Lower leg skin (tissue), 3 donors: ENCODE measurements around the gene CTDSPL.

Source experiments
- POLR2A ChIP-seq, 2 donors: fragments of 450-650 bp; IDR thresholded peaks; one replicate each; pipeline ENCODE4 v1.6.1; 2016 to 2017; ENCODE audit warnings: antibody characterized with exemption in 2 of 2, mild to moderate bottlenecking in 1 of 2, moderate library complexity in 1 of 2
- TF ChIP-seq, protein P1 (sequence below), 3 donors: fragments of 450-650 bp; IDR thresholded peaks; one replicate each; pipeline ENCODE4 v1.5.1; 2016; ENCODE audit warnings: antibody characterized with exemption in 3 of 3, mild to moderate bottlenecking in 3 of 3, moderate library complexity in 2 of 3

DNA sequence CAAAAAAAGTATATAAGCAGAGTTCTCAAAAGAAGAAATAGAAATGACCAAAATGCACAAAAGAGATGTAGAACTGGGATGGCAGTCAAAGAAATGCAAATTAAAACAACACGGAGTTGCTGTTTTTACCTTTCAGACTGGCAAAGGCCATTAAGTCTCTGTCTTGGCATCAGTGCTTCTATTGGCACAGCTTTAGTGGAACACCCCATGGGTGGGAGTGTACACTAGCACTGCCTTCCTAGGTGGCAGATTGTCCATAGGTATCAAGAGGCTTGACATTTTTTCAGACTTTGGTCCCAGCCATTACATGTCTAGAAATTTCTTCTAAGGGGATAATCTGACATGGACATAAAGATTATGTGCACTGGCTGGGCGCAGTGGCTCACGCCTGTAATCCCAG, 70.8 kb downstream of the CTDSPL start:
- TF ChIP-seq, protein P1, sequence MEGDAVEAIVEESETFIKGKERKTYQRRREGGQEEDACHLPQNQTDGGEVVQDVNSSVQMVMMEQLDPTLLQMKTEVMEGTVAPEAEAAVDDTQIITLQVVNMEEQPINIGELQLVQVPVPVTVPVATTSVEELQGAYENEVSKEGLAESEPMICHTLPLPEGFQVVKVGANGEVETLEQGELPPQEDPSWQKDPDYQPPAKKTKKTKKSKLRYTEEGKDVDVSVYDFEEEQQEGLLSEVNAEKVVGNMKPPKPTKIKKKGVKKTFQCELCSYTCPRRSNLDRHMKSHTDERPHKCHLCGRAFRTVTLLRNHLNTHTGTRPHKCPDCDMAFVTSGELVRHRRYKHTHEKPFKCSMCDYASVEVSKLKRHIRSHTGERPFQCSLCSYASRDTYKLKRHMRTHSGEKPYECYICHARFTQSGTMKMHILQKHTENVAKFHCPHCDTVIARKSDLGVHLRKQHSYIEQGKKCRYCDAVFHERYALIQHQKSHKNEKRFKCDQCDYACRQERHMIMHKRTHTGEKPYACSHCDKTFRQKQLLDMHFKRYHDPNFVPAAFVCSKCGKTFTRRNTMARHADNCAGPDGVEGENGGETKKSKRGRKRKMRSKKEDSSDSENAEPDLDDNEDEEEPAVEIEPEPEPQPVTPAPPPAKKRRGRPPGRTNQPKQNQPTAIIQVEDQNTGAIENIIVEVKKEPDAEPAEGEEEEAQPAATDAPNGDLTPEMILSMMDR (IDR thresholded peaks at IDR 0.05), result no peak
- TF ChIP-seq POLR2A (IDR thresholded peaks at IDR 0.05), result no peak
